Naive thymus-derived CD8-positive, alpha-beta T cell (primary cell): Measurements from ENCODE around the gene SLC30A5. TPM values are rescaled to one million over a fixed set of nuclear protein-coding genes. Genes with fewer than 3 reads are reported as not detected.
"Not testable (repeated sequence)": the region's sequence is repeated elsewhere in the genome, so short reads cannot be mapped to it uniquely, and the experiment has no call there.

Experiments used
- ATAC-seq, 2 donors: fragments of 150-1000 bp; cut with Tn5 transposase in 1 of 2; sonication (Bioruptor Pico), chemical (Tn5 transposase) in 1 of 2; 1 replicate in 1 of 2; 2 replicates in 1 of 2; pipeline ENCODE4 v1.10.0; 2021; ENCODE audit warnings: mild to moderate bottlenecking in 2 of 2, moderate library complexity in 2 of 2
- POLR2A ChIA-PET: fragments of 350-600 bp; sonication (Branson Sonifier 250); formaldehyde crosslinking; loops from one replicate; lab custom pipeline; 2021; ENCODE audit warnings: antibody characterized with exemption; lab: Charles Lee
- DNase-seq, 10 donors: peaks; one replicate each; pipeline versions ENCODE4 v3.0.0 to v3.0.0-alpha.2; 2020 to 2022
- H3K27ac Mint-ChIP-seq, 10 donors: one replicate each; pipeline ENCODE4 v1.8.0; 2020 to 2022; ENCODE audit warnings: mild to moderate bottlenecking in 10 of 10, mixed read lengths in 10 of 10, moderate library complexity in 4 of 10, inconsistent platforms in 1 of 10
- H3K27me3 Mint-ChIP-seq, 5 donors: one replicate each; pipeline ENCODE4 v1.8.0; 2021 to 2022; ENCODE audit warnings: mixed read lengths in 5 of 5
- H3K36me3 Mint-ChIP-seq, 3 donors: one replicate each; pipeline ENCODE4 v1.8.0; 2020 to 2022; ENCODE audit warnings: mixed read lengths in 3 of 3, mild to moderate bottlenecking in 2 of 3, inconsistent platforms in 1 of 3
- H3K4me1 Mint-ChIP-seq, 4 donors: one replicate each; pipeline ENCODE4 v1.8.0; 2021 to 2022; ENCODE audit warnings: mixed read lengths in 4 of 4
- H3K4me3 Mint-ChIP-seq, 10 donors: one replicate each; pipeline ENCODE4 v1.8.0; 2020 to 2022; ENCODE audit warnings: mild to moderate bottlenecking in 10 of 10, mixed read lengths in 10 of 10, moderate library complexity in 6 of 10, inconsistent platforms in 1 of 10
- H3K9me3 Mint-ChIP-seq, 9 donors: one replicate each; pipeline ENCODE4 v1.8.0; 2020 to 2022; ENCODE audit warnings: mixed read lengths in 9 of 9, mild to moderate bottlenecking in 3 of 9, inconsistent platforms in 1 of 9, moderate library complexity in 1 of 9
- polyA plus RNA-seq, 3 donors: library from polyadenylated mRNA; unstranded; fragments of 300-500 nt; fragmentation: Illumina TruSeq; gene quantifications; one replicate each; pipeline ENCODE4 v1.2.3, GENCODE V29; 2021
- total RNA-seq, 8 experiments: library from RNA in 2 of 8; stranded (reverse) in 2 of 8; gene quantifications; one replicate each; pipeline ENCODE4 v1.2.3 and lab custom pipeline; 2021 to 2026

The SLC30A5 gene
- total and polyA plus RNA-seq, 5 experiments from 2014 or later = 23.3 to 48.1 (median 28.0) TPM

- DNase-seq (no peak), ATAC-seq (no peak)
- H3K9me3 Mint-ChIP-seq = no peaks in the 10 kb centered on the region
- no peak overlapping the region for H3K4me3 Mint-ChIP-seq
- H3K27ac Mint-ChIP-seq = peak overlapping the region in 1 of 10 donors; percentile 47
- POLR2A ChIA-PET = no interaction called here
- H3K4me1 Mint-ChIP-seq = peaks cover 0 to 9% (median 4%) of the 10 kb centered on the region in 4 donors
- H3K36me3 Mint-ChIP-seq = no peaks in the 10 kb centered on the region
- no peaks in the 10 kb centered on the region for H3K27me3 Mint-ChIP-seq
Measured at GRCh38 chr5:69079556-69079955, 14.3 kb upstream of the SLC30A5 start.

GRCh38 chr5:69083412-69083811 lies 10.4 kb upstream of the SLC30A5 start:
- Mint-ChIP-seq H3K4me3 (no peak overlapping the region), H3K27me3 (no peaks in the 10 kb centered on the region), H3K9me3 (no peaks in the 10 kb centered on the region), H3K27ac (no peak overlapping the region), H3K4me1 (peaks cover 0 to 9% (median 4%) of the 10 kb centered on the region in 4 donors), H3K36me3 (no peaks in the 10 kb centered on the region)
- POLR2A ChIA-PET = no interaction called here
- ATAC-seq (no peak), DNase-seq (no peak)

- peaks cover 0 to 9% (median 4%) of the 10 kb centered on the region in 4 donors for H3K4me1 Mint-ChIP-seq
- H3K9me3 Mint-ChIP-seq = no peaks in the 10 kb centered on the region
- H3K27ac Mint-ChIP-seq = peak overlapping the region in 1 of 10 donors; percentile 40
- H3K4me3 Mint-ChIP-seq = no peak overlapping the region
- DNase-seq = no peak
- ATAC-seq = no peak
- no peaks in the 10 kb centered on the region for H3K27me3 Mint-ChIP-seq
- POLR2A ChIA-PET = interaction anchor here (1.1 kb wide), 1 partner anchor 9 kb away, joined by 3 read pairs; no protein-coding TSS in a partner anchor
- no peaks in the 10 kb centered on the region for H3K36me3 Mint-ChIP-seq
Measured at GRCh38 chr5:69084195-69084594, 9.6 kb upstream of the SLC30A5 start.

GRCh38 chr5:69084903-69085302 lies 8.9 kb upstream of the SLC30A5 start:
- H3K9me3 Mint-ChIP-seq = no peaks in the 10 kb centered on the region
- no peak for ATAC-seq
- H3K27ac Mint-ChIP-seq = no peak overlapping the region

GRCh38 chr5:69086206-69086605 lies 7.6 kb upstream of the SLC30A5 start:
- Mint-ChIP-seq H3K36me3 (no peaks in the 10 kb centered on the region), H3K27me3 (no peaks in the 10 kb centered on the region), H3K4me1 (peaks cover 0 to 9% (median 4%) of the 10 kb centered on the region in 4 donors), H3K27ac (no peak overlapping the region), H3K9me3 (no peaks in the 10 kb centered on the region), H3K4me3 (no peak overlapping the region)
- ATAC-seq (no peak), DNase-seq (no peak)
- POLR2A ChIA-PET = no interaction called here

More at GRCh38 chr5:69084903-69085302, 8.9 kb upstream of the SLC30A5 start:
- Mint-ChIP-seq H3K36me3 (no peaks in the 10 kb centered on the region), H3K4me3 (no peak overlapping the region), H3K4me1 (peaks cover 0 to 9% (median 4%) of the 10 kb centered on the region in 4 donors), H3K27me3 (no peaks in the 10 kb centered on the region)
- DNase-seq = no peak
- POLR2A ChIA-PET = interaction anchor here (1.1 kb wide), 1 partner anchor 8 kb away, joined by 3 read pairs; no protein-coding TSS in a partner anchor

GRCh38 chr5:69088006-69088405 lies 5.8 kb upstream of the SLC30A5 start:
- POLR2A ChIA-PET, H3K36me3 Mint-ChIP-seq, H3K4me1 Mint-ChIP-seq, H3K4me3 Mint-ChIP-seq, H3K27me3 Mint-ChIP-seq, H3K27ac Mint-ChIP-seq, DNase-seq, H3K9me3 Mint-ChIP-seq, ATAC-seq: not testable (repeated sequence)

- POLR2A ChIA-PET = no interaction called here
- ATAC-seq = no peak
- peaks cover 0 to under 1% (median 0%) of the 10 kb centered on the region in 3 donors for H3K36me3 Mint-ChIP-seq
- peaks cover 0 to 11% (median 2%) of the 10 kb centered on the region in 4 donors for H3K4me1 Mint-ChIP-seq
- H3K4me3 Mint-ChIP-seq = no peak overlapping the region
- H3K9me3 Mint-ChIP-seq = no peaks in the 10 kb centered on the region
- H3K27ac Mint-ChIP-seq = no peak overlapping the region
- no peaks in the 10 kb centered on the region for H3K27me3 Mint-ChIP-seq
- no peak for DNase-seq
Measured at GRCh38 chr5:69090158-69090557, 3.7 kb upstream of the SLC30A5 start.

GRCh38 chr5:69091771-69092170 lies 2.0 kb upstream of the SLC30A5 start:
- POLR2A ChIA-PET = no interaction called here
- H3K36me3 Mint-ChIP-seq = peaks cover 0 to 11% (median 0%) of the 10 kb centered on the region in 3 donors
- H3K27me3 Mint-ChIP-seq = no peaks in the 10 kb centered on the region
- no peak overlapping the region for H3K4me3 Mint-ChIP-seq
- H3K9me3 Mint-ChIP-seq = no peaks in the 10 kb centered on the region
- H3K27ac Mint-ChIP-seq = peak overlapping the region in 1 of 10 donors; percentile 16
- peaks cover 6 to 25% (median 15%) of the 10 kb centered on the region in 4 donors for H3K4me1 Mint-ChIP-seq
- DNase-seq (no peak), ATAC-seq (no peak)

GRCh38 chr5:69092969-69093368 lies 845 bp upstream of the SLC30A5 start:
- H3K27me3 Mint-ChIP-seq = no peaks in the 10 kb centered on the region
- DNase-seq (no peak), ATAC-seq (no peak)
- POLR2A ChIA-PET = interaction anchor here (0.6 to 1.1 kb wide), 4 partner anchors 8 to 241 kb away, joined by 3 to 5 read pairs (median 4); partner anchors contain the start of genes CCDC125 and CCNB1
- H3K36me3 Mint-ChIP-seq = peaks cover 0 to 19% (median 0%) of the 10 kb centered on the region in 3 donors
- peaks cover 12 to 34% (median 25%) of the 10 kb centered on the region in 4 donors for H3K4me1 Mint-ChIP-seq
- H3K4me3 Mint-ChIP-seq = no peak overlapping the region
- H3K9me3 Mint-ChIP-seq = no peaks in the 10 kb centered on the region
- peak overlapping the region in 4 of 10 donors; percentile 95 to 97 (median 96) for H3K27ac Mint-ChIP-seq

GRCh38 chr5:69099302-69099701 lies 5.5 kb downstream of the SLC30A5 start:
- ATAC-seq = no peak
- no peak for DNase-seq
- Mint-ChIP-seq H3K4me3 (no peak overlapping the region), H3K36me3 (peaks cover 0 to 63% (median 6%) of the 10 kb centered on the region in 3 donors), H3K27me3 (no peaks in the 10 kb centered on the region), H3K27ac (peak overlapping the region in 3 of 10 donors; percentile 22 to 58 (median 37)), H3K4me1 (peaks cover 15 to 57% (median 41%) of the 10 kb centered on the region in 4 donors), H3K9me3 (no peaks in the 10 kb centered on the region)
- POLR2A ChIA-PET = no interaction called here

- Mint-ChIP-seq H3K9me3 (no peaks in the 10 kb centered on the region), H3K4me3 (no peak overlapping the region), H3K4me1 (peaks cover 3 to 28% (median 16%) of the 10 kb centered on the region in 4 donors), H3K27ac (no peak overlapping the region), H3K36me3 (peaks cover 0 to 81% (median 11%) of the 10 kb centered on the region in 3 donors), H3K27me3 (no peaks in the 10 kb centered on the region)
- ATAC-seq (no peak), DNase-seq (no peak)
- POLR2A ChIA-PET = no interaction called here
Measured at GRCh38 chr5:69103521-69103920, 9.7 kb downstream of the SLC30A5 start.

- H3K27ac Mint-ChIP-seq = peak overlapping the region in 5 of 10 donors; percentile 19 to 71 (median 56)
- POLR2A ChIA-PET = interaction anchor here (1.0 kb wide), 1 partner anchor 13 kb away, joined by 4 read pairs; no protein-coding TSS in a partner anchor
- ATAC-seq (no peak), DNase-seq (no peak)
- no peaks in the 10 kb centered on the region for H3K9me3 Mint-ChIP-seq
- peaks cover 0 to 86% (median 16%) of the 10 kb centered on the region in 3 donors for H3K36me3 Mint-ChIP-seq
- no peaks in the 10 kb centered on the region for H3K27me3 Mint-ChIP-seq
- peaks cover 0 to 12% (median 3%) of the 10 kb centered on the region in 4 donors for H3K4me1 Mint-ChIP-seq
- H3K4me3 Mint-ChIP-seq = no peak overlapping the region
Measured at GRCh38 chr5:69105996-69106906, 12.4 kb downstream of the SLC30A5 start.

- DNase-seq, H3K27ac Mint-ChIP-seq, ATAC-seq, H3K9me3 Mint-ChIP-seq, H3K4me3 Mint-ChIP-seq, POLR2A ChIA-PET, H3K27me3 Mint-ChIP-seq: not testable (repeated sequence)
- Mint-ChIP-seq H3K36me3 (peaks cover 0 to 91% (median 15%) of the 10 kb centered on the region in 3 donors), H3K4me1 (peaks cover 0 to 11% (median 2%) of the 10 kb centered on the region in 4 donors)
Measured at GRCh38 chr5:69108367-69108766, 14.6 kb downstream of the SLC30A5 start.
